ENCODE results near the gene MAVS. TPM values are rescaled to one million over a fixed set of nuclear protein-coding genes. Genes with fewer than 3 reads are reported as not detected.

The MAVS gene
- total RNA-seq, 1 donor from 2014 or later, result 47.0 TPM

GRCh38 chr20:3814928-3815495, 31.6 kb upstream of the MAVS start:
- no peak overlapping the region for H3K4me3 Mint-ChIP-seq (ENCODE audit: unreplicated experiment)
- no peak overlapping the region for H3K27ac Mint-ChIP-seq (ENCODE audit: unreplicated experiment)
- DNase-seq (ENCODE audit: extremely low spot score, unreplicated experiment), result no peak
- no peaks in the 10 kb centered on the region for H3K27me3 Mint-ChIP-seq (ENCODE audit: unreplicated experiment)
- H3K4me1 Mint-ChIP-seq (ENCODE audit: unreplicated experiment), result peaks cover 59% of the 10 kb centered on the region
- TF ChIP-seq CTCF (IDR thresholded peaks at IDR 0.05), result no peak
- H3K36me3 Mint-ChIP-seq (ENCODE audit: unreplicated experiment), result no peaks in the 10 kb centered on the region
- no peaks in the 10 kb centered on the region for H3K9me3 Mint-ChIP-seq (ENCODE audit: unreplicated experiment)

DNA sequence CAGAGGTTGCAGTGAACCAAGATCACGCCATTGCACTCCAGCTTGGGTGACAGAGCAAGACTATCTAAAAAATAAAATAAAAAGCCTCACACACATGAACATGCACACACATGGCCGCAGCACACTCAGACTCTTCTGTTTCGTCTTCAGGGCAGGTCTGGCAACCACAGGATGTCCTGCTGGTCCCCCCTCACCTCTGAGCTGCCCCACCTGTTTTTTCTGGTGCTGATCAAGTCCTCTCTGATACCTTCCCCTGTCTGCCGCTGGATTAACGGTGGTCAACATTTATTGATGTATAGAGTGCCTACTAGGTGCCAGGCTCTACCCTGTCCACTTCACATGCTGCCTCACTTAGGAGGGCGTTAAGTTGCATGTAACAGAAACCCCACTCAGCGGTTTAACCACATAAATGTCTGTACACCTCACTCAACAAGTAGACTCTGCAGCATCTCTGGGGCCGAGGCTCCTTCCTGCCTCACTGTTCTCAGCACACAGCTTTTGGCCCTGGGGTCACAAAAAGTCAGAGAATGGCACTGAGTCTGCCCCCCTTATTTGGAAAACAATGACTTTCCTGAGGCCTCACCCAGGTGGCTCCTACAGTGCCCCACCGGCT, 30.8 kb upstream of the MAVS start:
- TF ChIP-seq CTCF (IDR thresholded peaks at IDR 0.05), result no peak
- H3K27me3 Mint-ChIP-seq (ENCODE audit: unreplicated experiment), result no peaks in the 10 kb centered on the region
- H3K9me3 Mint-ChIP-seq (ENCODE audit: unreplicated experiment), result no peaks in the 10 kb centered on the region
- H3K27ac Mint-ChIP-seq (ENCODE audit: unreplicated experiment), result no peak overlapping the region
- peaks cover 54% of the 10 kb centered on the region for H3K4me1 Mint-ChIP-seq (ENCODE audit: unreplicated experiment)
- H3K4me3 Mint-ChIP-seq (ENCODE audit: unreplicated experiment), result no peak overlapping the region
- H3K36me3 Mint-ChIP-seq (ENCODE audit: unreplicated experiment), result no peaks in the 10 kb centered on the region
- DNase-seq (ENCODE audit: extremely low spot score, unreplicated experiment), result no peak

GRCh38 chr20:3818155-3819151, 28.2 kb upstream of the MAVS start:
- no peaks in the 10 kb centered on the region for H3K9me3 Mint-ChIP-seq (ENCODE audit: unreplicated experiment)
- no peak overlapping the region for H3K4me3 Mint-ChIP-seq (ENCODE audit: unreplicated experiment)
- peak overlapping the region; percentile 98 for H3K27ac Mint-ChIP-seq (ENCODE audit: unreplicated experiment)
- peaks cover 39% of the 10 kb centered on the region for H3K4me1 Mint-ChIP-seq (ENCODE audit: unreplicated experiment)
- peak; percentile 75 for TF ChIP-seq CTCF (IDR thresholded peaks at IDR 0.05)
- H3K27me3 Mint-ChIP-seq (ENCODE audit: unreplicated experiment), result no peaks in the 10 kb centered on the region
- H3K36me3 Mint-ChIP-seq (ENCODE audit: unreplicated experiment), result peaks cover 7% of the 10 kb centered on the region
- DNase-seq (ENCODE audit: extremely low spot score, unreplicated experiment), result peak; percentile 90

- Mint-ChIP-seq H3K9me3 (ENCODE audit: unreplicated experiment) (no peaks in the 10 kb centered on the region), H3K4me1 (ENCODE audit: unreplicated experiment) (peaks cover 39% of the 10 kb centered on the region), H3K27me3 (ENCODE audit: unreplicated experiment) (no peaks in the 10 kb centered on the region), H3K27ac (ENCODE audit: unreplicated experiment) (peak overlapping the region; percentile 98), H3K36me3 (ENCODE audit: unreplicated experiment) (peaks cover 7% of the 10 kb centered on the region), H3K4me3 (ENCODE audit: unreplicated experiment) (peak overlapping the region; percentile 74)
- no peak for DNase-seq (ENCODE audit: extremely low spot score, unreplicated experiment)
- TF ChIP-seq CTCF (IDR thresholded peaks at IDR 0.05), result no peak
Measured at GRCh38 chr20:3819411-3820047, 27.1 kb upstream of the MAVS start.

Measured in osteocyte (in vitro differentiated cells).